HUES64 (cell line): ENCODE data around the gene SLCO2B1.

ENCODE experiments used
- H3K27ac ChIP-seq: 2 replicates; pipeline ENCODE4 v1.7.0; 2013; ENCODE audit warnings: low read depth, low read length, inconsistent platforms
- H3K27me3 ChIP-seq: 2 replicates; pipeline ENCODE4 v1.6.1; 2013; ENCODE audit warnings: mild to moderate bottlenecking, low read length; ENCODE audit not compliant: insufficient read depth
- H3K36me3 ChIP-seq: 2 replicates; pipeline ENCODE4 v1.6.1; 2013; ENCODE audit warnings: mild to moderate bottlenecking, low read length; ENCODE audit not compliant: insufficient read depth
- H3K4me1 ChIP-seq: 2 replicates; pipeline ENCODE4 v1.6.1; 2013; ENCODE audit warnings: mild to moderate bottlenecking, low read length, moderate library complexity; ENCODE audit not compliant: insufficient read depth
- H3K4me3 ChIP-seq: 2 replicates; pipeline ENCODE4 v1.5.1; 2013; ENCODE audit warnings: mild to moderate bottlenecking, low read length, moderate library complexity
- H3K9ac ChIP-seq: 2 replicates; pipeline ENCODE4 v1.6.1; 2013; ENCODE audit warnings: mild to moderate bottlenecking, low read depth, low read length
- H3K9me3 ChIP-seq: 2 replicates; pipeline ENCODE4 v1.6.1; 2013; ENCODE audit warnings: low read depth, low read length; ENCODE audit not compliant: insufficient read depth
- WGBS: fragments of 150-250, 120-280 bp; methylation state at CpG from one replicate; pipeline ENCODE4 v1.1.7; 2013; ENCODE audit warnings: missing lambda C conversion rate; 5-methylcytosine and 5-hydroxymethylcytosine counted together

Gene SLCO2B1

DNA sequence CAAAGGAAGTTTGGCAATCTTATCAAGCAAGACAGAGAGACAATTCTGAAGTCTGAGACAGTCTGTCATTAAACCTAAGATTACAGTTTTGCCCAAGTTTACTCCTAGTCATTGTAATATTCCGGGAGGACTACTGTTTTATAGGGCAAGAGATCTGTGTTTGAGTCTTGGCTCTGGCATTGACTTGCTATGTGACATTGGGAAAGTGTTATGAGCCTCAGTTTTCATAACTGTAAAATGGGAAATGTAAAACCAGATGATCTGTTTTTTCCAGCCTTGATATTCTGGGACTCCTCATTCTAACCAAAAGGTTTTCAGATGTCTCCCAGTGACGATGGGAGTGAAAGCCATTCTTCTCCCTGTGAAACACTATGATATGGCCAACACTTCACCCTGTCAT is 24.3 kb upstream of the SLCO2B1 start:
- H3K9me3 ChIP-seq, result peaks cover 6% of the 10 kb centered on the region; the same call in 1 of the 2 replicates

GRCh38 chr11:75132080-75132479 is 18.8 kb upstream of the SLCO2B1 start:
- Histone ChIP-seq H3K27me3 (no peaks in the 10 kb centered on the region), H3K4me1 (peaks cover 4% of the 10 kb centered on the region; the same call in 1 of the 2 replicates), H3K36me3 (no peaks in the 10 kb centered on the region), H3K9ac (no peak overlapping the region), H3K27ac (no peak overlapping the region), H3K4me3 (no peak overlapping the region), H3K9me3 (peaks cover 6% of the 10 kb centered on the region; the same call in 1 of the 2 replicates)
- WGBS, result 95% methylated on average over 3 of the region's 3 CpGs

More for the DNA sequence above, 24.3 kb upstream of the SLCO2B1 start:
- Histone ChIP-seq H3K27me3 (no peaks in the 10 kb centered on the region), H3K27ac (no peak overlapping the region), H3K36me3 (no peaks in the 10 kb centered on the region), H3K4me1 (no peaks in the 10 kb centered on the region), H3K9ac (no peak overlapping the region), H3K4me3 (no peak overlapping the region)
- 95% methylated on average over 2 of the region's 2 CpGs for WGBS

GRCh38 chr11:75133976-75134375 is 16.9 kb upstream of the SLCO2B1 start:
- Histone ChIP-seq H3K27ac (no peak overlapping the region), H3K9me3 (no peaks in the 10 kb centered on the region), H3K9ac (no peak overlapping the region), H3K4me1 (peaks cover 4% of the 10 kb centered on the region; the same call in 1 of the 2 replicates), H3K4me3 (no peak overlapping the region), H3K27me3 (no peaks in the 10 kb centered on the region), H3K36me3 (no peaks in the 10 kb centered on the region)
- 72% methylated on average over 6 of the region's 6 CpGs for WGBS

- Histone ChIP-seq H3K9ac (no peak overlapping the region), H3K4me3 (no peak overlapping the region), H3K36me3 (no peaks in the 10 kb centered on the region), H3K27ac (no peak overlapping the region), H3K9me3 (no peaks in the 10 kb centered on the region), H3K27me3 (no peaks in the 10 kb centered on the region), H3K4me1 (peaks cover 4% of the 10 kb centered on the region; the same call in 1 of the 2 replicates)
- WGBS, result 85% methylated on average over 5 of the region's 5 CpGs
Observed at GRCh38 chr11:75135021-75135650, 15.8 kb upstream of the SLCO2B1 start.

DNA sequence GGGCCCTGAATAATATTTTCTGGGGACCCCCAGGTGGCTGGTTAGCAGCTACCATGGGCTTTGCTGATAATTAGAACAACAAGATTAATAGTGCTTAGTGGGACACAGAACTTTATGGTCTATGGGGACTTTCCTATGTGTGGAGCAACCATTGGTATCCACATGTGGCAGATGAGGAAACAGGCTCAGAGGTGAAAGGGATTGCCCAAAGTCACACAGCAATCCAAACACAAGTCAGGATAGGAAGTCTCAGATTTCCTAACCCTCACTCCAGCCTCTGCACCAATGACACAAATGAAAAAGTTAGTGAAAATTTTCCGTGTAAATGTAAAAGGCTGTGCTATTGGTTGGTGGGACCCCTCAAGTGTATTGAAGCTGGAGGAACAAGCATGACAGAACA is 15.3 kb upstream of the SLCO2B1 start:
- no peak overlapping the region for H3K9ac ChIP-seq
- peaks cover 4% of the 10 kb centered on the region; the same call in 1 of the 2 replicates for H3K4me1 ChIP-seq
- no peaks in the 10 kb centered on the region for H3K27me3 ChIP-seq
- H3K9me3 ChIP-seq, result no peaks in the 10 kb centered on the region
- no peak overlapping the region for H3K27ac ChIP-seq
- no peak overlapping the region for H3K4me3 ChIP-seq
- 100% methylated on average over 1 of the region's 1 CpG for WGBS
- no peaks in the 10 kb centered on the region for H3K36me3 ChIP-seq

DNA sequence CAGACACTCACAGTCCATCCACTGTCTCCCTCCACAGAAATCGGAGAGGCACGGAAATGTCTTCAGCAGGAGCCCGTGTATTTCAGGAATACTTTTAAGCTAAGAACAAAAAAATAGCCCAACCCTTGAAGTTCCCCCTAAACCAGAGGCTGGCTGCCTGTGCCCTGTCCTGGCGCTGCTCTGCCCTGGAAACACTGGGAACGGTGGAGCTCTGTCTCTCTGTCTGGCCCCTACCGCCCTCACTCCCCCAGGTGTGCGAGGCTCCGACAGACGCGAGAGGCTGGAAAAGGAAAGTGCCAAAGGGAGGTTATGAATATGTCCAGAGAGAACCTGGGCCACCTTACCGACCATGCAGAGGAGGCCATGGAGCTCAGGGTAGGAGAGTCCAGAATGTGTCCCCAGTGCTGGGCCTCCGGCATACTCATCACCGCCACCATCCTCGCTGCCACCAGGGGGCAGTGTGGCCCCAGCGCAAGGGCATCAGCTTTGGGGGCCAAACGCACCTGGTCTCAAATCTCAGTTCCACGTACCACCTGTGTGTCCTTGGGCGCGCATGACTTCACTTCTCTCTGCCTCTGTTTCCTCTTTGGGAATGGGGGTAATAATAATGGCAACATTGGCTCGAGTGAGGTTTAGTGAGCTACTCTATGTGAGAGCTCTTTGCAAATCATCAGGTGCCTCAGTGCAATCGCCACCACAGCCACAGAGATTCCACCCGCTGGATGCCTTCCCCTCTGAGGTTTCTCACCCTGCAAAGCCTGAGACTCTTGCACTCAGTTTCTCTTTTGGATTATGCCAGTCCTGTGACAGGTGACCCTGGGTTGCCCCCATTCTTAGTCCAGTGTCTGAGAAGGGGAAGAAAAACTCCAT is 10.4 kb upstream of the SLCO2B1 start:
- peaks cover 3% of the 10 kb centered on the region; the same call in 1 of the 2 replicates for H3K27me3 ChIP-seq
- 49% methylated on average over 22 of the region's 22 CpGs for WGBS

GRCh38 chr11:75141166-75141565 is 9.7 kb upstream of the SLCO2B1 start:
- Histone ChIP-seq H3K27me3 (peaks cover 3% of the 10 kb centered on the region; the same call in 1 of the 2 replicates), H3K9ac (no peak overlapping the region), H3K4me3 (no peak overlapping the region), H3K4me1 (peaks cover 7% of the 10 kb centered on the region; the same call in 1 of the 2 replicates), H3K9me3 (no peaks in the 10 kb centered on the region), H3K27ac (no peak overlapping the region), H3K36me3 (no peaks in the 10 kb centered on the region)
- WGBS, result 71% methylated on average over 6 of the region's 6 CpGs

More for the DNA sequence above, 10.4 kb upstream of the SLCO2B1 start:
- Histone ChIP-seq H3K4me3 (no peak overlapping the region), H3K4me1 (peaks cover 7% of the 10 kb centered on the region; the same call in 1 of the 2 replicates), H3K9ac (no peak overlapping the region), H3K27ac (no peak overlapping the region), H3K9me3 (no peaks in the 10 kb centered on the region), H3K36me3 (no peaks in the 10 kb centered on the region)

- Histone ChIP-seq H3K36me3 (no peaks in the 10 kb centered on the region), H3K9me3 (no peaks in the 10 kb centered on the region), H3K4me3 (no peak overlapping the region), H3K4me1 (peaks cover 7% of the 10 kb centered on the region; the same call in 1 of the 2 replicates), H3K27me3 (peaks cover 3% of the 10 kb centered on the region; the same call in 1 of the 2 replicates), H3K27ac (no peak overlapping the region), H3K9ac (no peak overlapping the region)
- WGBS, result 62% methylated on average over 10 of the region's 10 CpGs
Observed at GRCh38 chr11:75142714-75143419, 8.0 kb upstream of the SLCO2B1 start.

DNA sequence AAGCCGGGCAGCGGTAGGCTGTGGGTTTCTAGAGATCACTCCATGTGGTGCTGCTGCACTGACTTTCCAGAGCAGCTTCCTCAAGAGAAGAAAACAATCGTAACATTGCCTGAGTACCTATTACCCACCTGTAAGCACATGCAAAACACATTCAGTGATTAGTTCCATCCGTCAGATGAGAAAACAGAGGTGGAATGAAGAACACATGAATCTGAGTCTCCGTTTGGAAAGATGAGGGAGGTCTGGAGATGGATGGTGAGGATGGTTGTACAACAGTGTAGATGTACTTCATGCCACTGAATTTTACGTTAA is 7.5 kb upstream of the SLCO2B1 start:
- Histone ChIP-seq H3K36me3 (no peaks in the 10 kb centered on the region), H3K27me3 (peaks cover 3% of the 10 kb centered on the region; the same call in 1 of the 2 replicates), H3K9ac (no peak overlapping the region), H3K4me3 (no peak overlapping the region), H3K9me3 (no peaks in the 10 kb centered on the region), H3K27ac (no peak overlapping the region), H3K4me1 (peaks cover 7% of the 10 kb centered on the region; the same call in 1 of the 2 replicates)
- 75% methylated on average over 6 of the region's 6 CpGs for WGBS

DNA sequence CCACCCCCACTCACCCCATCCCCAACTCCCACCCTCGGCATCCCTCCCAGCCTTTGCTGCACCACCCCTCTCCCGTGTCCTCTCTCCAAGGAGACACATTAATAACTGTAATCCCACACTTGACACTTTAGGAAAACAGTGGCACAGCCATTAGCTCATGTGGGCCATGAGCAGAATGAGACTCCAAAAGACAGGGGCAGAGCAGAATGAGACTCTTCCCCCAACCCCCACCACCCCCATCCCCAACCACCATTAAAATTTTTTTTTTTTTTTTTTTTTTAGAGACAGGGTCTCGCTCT is 6.2 kb upstream of the SLCO2B1 start:
- Histone ChIP-seq H3K9ac (no peak overlapping the region), H3K27me3 (peaks cover 3% of the 10 kb centered on the region; the same call in 1 of the 2 replicates), H3K4me3 (no peak overlapping the region), H3K4me1 (peaks cover 7% of the 10 kb centered on the region; the same call in 1 of the 2 replicates), H3K27ac (no peak overlapping the region), H3K9me3 (no peaks in the 10 kb centered on the region), H3K36me3 (no peaks in the 10 kb centered on the region)
- WGBS, result 46% methylated on average over 3 of the region's 3 CpGs
